ENCODE data around the gene FBP2. TPM values are rescaled to one million over a fixed set of nuclear protein-coding genes. Genes with fewer than 3 reads are reported as not detected.

FBP2 gene
- total RNA-seq, 1 experiment from 2014 or later: not detected

- H3K27ac Mint-ChIP-seq: no peak overlapping the region
- ATAC-seq: no peak
- POLR2A ChIA-PET: no interaction called here
- TF ChIP-seq SMAD3 (CRISPR knock-in tag; IDR thresholded peaks at IDR 0.05; ENCODE audit: borderline replicate concordance) (no peak), TEAD4 (CRISPR knock-in tag; IDR thresholded peaks at IDR 0.05) (no peak), ETV6 (CRISPR knock-in tag; IDR thresholded peaks at IDR 0.05) (no peak), CTCF (IDR thresholded peaks at IDR 0.05) (no peak), TEAD1 (CRISPR knock-in tag; IDR thresholded peaks at IDR 0.05) (no peak), JAZF1 (CRISPR knock-in tag; IDR thresholded peaks at IDR 0.05) (no peak), RORB (CRISPR knock-in tag; IDR thresholded peaks at IDR 0.05) (no peak), ATF1 (CRISPR knock-in tag; IDR thresholded peaks at IDR 0.05) (no peak)
- DNase-seq (ENCODE audit: low spot score): no peak
- CTCF ChIA-PET: no interaction called here
- no peak overlapping the region for H3K4me3 Mint-ChIP-seq
- no peaks in the 10 kb centered on the region for H3K27me3 Mint-ChIP-seq (ENCODE audit: low read depth)
- H3K36me3 Mint-ChIP-seq: no peaks in the 10 kb centered on the region; the same call in 1 of the 2 replicates
- no peaks in the 10 kb centered on the region for H3K9me3 Mint-ChIP-seq
- H3K4me1 Mint-ChIP-seq: no peaks in the 10 kb centered on the region
Measured at GRCh38 chr9:94526271-94526670, 67.4 kb downstream of the FBP2 start.

GRCh38 chr9:94525396-94526035 is 68.1 kb downstream of the FBP2 start:
- Mint-ChIP-seq H3K27me3 (ENCODE audit: low read depth) (no peaks in the 10 kb centered on the region), H3K4me1 (no peaks in the 10 kb centered on the region), H3K36me3 (no peaks in the 10 kb centered on the region), H3K9me3 (peaks cover 2% of the 10 kb centered on the region), H3K27ac (no peak overlapping the region), H3K4me3 (no peak overlapping the region)
- POLR2A ChIA-PET: no interaction called here
- CTCF ChIA-PET: no interaction called here
- DNase-seq (ENCODE audit: low spot score) (no peak), ATAC-seq (no peak)
- TF ChIP-seq ZBTB21 (CRISPR knock-in tag; IDR thresholded peaks at IDR 0.05; ENCODE audit: borderline replicate concordance) (no peak), NFYB (CRISPR knock-in tag; conservative IDR thresholded peaks at IDR 0.05; ENCODE audit: low read depth) (no peak), PREB (CRISPR knock-in tag; IDR thresholded peaks at IDR 0.05; ENCODE audit: borderline replicate concordance) (no peak), ARID4B (CRISPR knock-in tag; IDR thresholded peaks at IDR 0.05; ENCODE audit: borderline replicate concordance) (no peak), NFE2L1 (CRISPR knock-in tag; IDR thresholded peaks at IDR 0.05) (no peak), FOXP1 (CRISPR knock-in tag; IDR thresholded peaks at IDR 0.05; ENCODE audit: borderline replicate concordance) (no peak), E2F4 (CRISPR knock-in tag; IDR thresholded peaks at IDR 0.05; ENCODE audit: borderline replicate concordance, low read depth) (no peak), ZNF396 (CRISPR knock-in tag; IDR thresholded peaks at IDR 0.05; ENCODE audit: borderline replicate concordance) (no peak), NR2C2 (CRISPR knock-in tag; IDR thresholded peaks at IDR 0.05) (no peak), E2F5 (CRISPR knock-in tag; IDR thresholded peaks at IDR 0.05) (no peak), GTF2I (CRISPR knock-in tag; conservative IDR thresholded peaks at IDR 0.05) (no peak), ZNF317 (CRISPR knock-in tag; IDR thresholded peaks at IDR 0.05; ENCODE audit: borderline replicate concordance, low read depth) (no peak), CTCF (IDR thresholded peaks at IDR 0.05) (no peak), ZNF281 (CRISPR knock-in tag; IDR thresholded peaks at IDR 0.05) (no peak)

Data from WTC11 (cell line).